Measurements from ENCODE around the gene HELZ. TPM values are rescaled to one million over a fixed set of nuclear protein-coding genes. Genes with fewer than 3 reads are reported as not detected.

HELZ gene
- total RNA-seq, 1 donor from 2014 or later: 47.4 TPM

GRCh38 chr17:67024736-67025135 is 220.3 kb downstream of the HELZ start:
- peaks cover 10% of the 10 kb centered on the region for H3K4me1 Mint-ChIP-seq (ENCODE audit: low read depth, unreplicated experiment)
- peaks cover 9% of the 10 kb centered on the region for H3K27me3 Mint-ChIP-seq (ENCODE audit: unreplicated experiment)
- no peak for TF ChIP-seq CTCF (IDR thresholded peaks at IDR 0.05; ENCODE audit: partially characterized antibody, unreplicated experiment)
- H3K36me3 Mint-ChIP-seq (ENCODE audit: unreplicated experiment): no peaks in the 10 kb centered on the region
- no peak overlapping the region for H3K4me3 Mint-ChIP-seq (ENCODE audit: unreplicated experiment)
- peaks cover 6% of the 10 kb centered on the region for H3K9me3 Mint-ChIP-seq (ENCODE audit: unreplicated experiment)
- no peak for DNase-seq
- no peak overlapping the region for H3K27ac Mint-ChIP-seq (ENCODE audit: unreplicated experiment)

- TF ChIP-seq CTCF (IDR thresholded peaks at IDR 0.05; ENCODE audit: partially characterized antibody, unreplicated experiment): no peak
- H3K4me1 Mint-ChIP-seq (ENCODE audit: low read depth, unreplicated experiment): peaks cover 31% of the 10 kb centered on the region
- peaks cover 18% of the 10 kb centered on the region for H3K9me3 Mint-ChIP-seq (ENCODE audit: unreplicated experiment)
- peaks cover 15% of the 10 kb centered on the region for H3K27me3 Mint-ChIP-seq (ENCODE audit: unreplicated experiment)
- no peak overlapping the region for H3K27ac Mint-ChIP-seq (ENCODE audit: unreplicated experiment)
- H3K4me3 Mint-ChIP-seq (ENCODE audit: unreplicated experiment): no peak overlapping the region
- no peak for DNase-seq
- no peaks in the 10 kb centered on the region for H3K36me3 Mint-ChIP-seq (ENCODE audit: unreplicated experiment)
Measured at GRCh38 chr17:67022451-67022810, 222.6 kb downstream of the HELZ start.

GRCh38 chr17:67021743-67022450 is 223.1 kb downstream of the HELZ start:
- Mint-ChIP-seq H3K36me3 (ENCODE audit: unreplicated experiment) (no peaks in the 10 kb centered on the region), H3K4me1 (ENCODE audit: low read depth, unreplicated experiment) (peaks cover 33% of the 10 kb centered on the region)

DNA sequence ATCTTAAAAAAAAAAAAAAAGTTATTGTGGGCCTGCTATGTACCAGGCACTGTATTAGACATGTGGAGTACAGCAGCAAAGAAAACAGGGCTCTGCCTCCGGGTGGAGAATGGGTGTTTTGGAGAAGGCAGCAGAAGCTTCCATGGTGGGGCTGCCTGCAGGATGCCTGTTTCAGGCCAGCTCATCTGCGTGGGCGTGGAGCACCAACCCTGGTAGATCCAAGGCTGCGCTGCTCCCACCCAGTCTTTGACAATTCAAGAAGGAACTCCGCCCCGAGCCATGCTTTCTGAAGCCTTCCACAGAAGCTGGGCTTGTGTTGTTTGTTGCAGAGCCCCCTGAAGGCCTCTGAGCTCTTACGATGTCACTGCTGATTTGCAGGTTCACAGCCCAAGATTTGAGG is 223.8 kb downstream of the HELZ start:
- Mint-ChIP-seq H3K4me1 (ENCODE audit: low read depth, unreplicated experiment) (peaks cover 33% of the 10 kb centered on the region), H3K27ac (ENCODE audit: unreplicated experiment) (no peak overlapping the region), H3K27me3 (ENCODE audit: unreplicated experiment) (peaks cover 15% of the 10 kb centered on the region), H3K4me3 (ENCODE audit: unreplicated experiment) (no peak overlapping the region), H3K36me3 (ENCODE audit: unreplicated experiment) (no peaks in the 10 kb centered on the region), H3K9me3 (ENCODE audit: unreplicated experiment) (peaks cover 18% of the 10 kb centered on the region)
- DNase-seq: no peak
- no peak for TF ChIP-seq CTCF (IDR thresholded peaks at IDR 0.05; ENCODE audit: partially characterized antibody, unreplicated experiment)

More at GRCh38 chr17:67021743-67022450, 223.1 kb downstream of the HELZ start:
- H3K27ac Mint-ChIP-seq (ENCODE audit: unreplicated experiment): no peak overlapping the region
- peaks cover 15% of the 10 kb centered on the region for H3K27me3 Mint-ChIP-seq (ENCODE audit: unreplicated experiment)
- DNase-seq: no peak
- peaks cover 18% of the 10 kb centered on the region for H3K9me3 Mint-ChIP-seq (ENCODE audit: unreplicated experiment)
- no peak for TF ChIP-seq CTCF (IDR thresholded peaks at IDR 0.05; ENCODE audit: partially characterized antibody, unreplicated experiment)
- no peak overlapping the region for H3K4me3 Mint-ChIP-seq (ENCODE audit: unreplicated experiment)

Other genes starting within 250 kb of the HELZ start
- not detected for gene CACNG1, start 200.6 kb downstream of the HELZ start, total RNA-seq (ENCODE audit: unreplicated experiment)
- gene PSMD12, start 121.4 kb upstream of the HELZ start, total RNA-seq (ENCODE audit: unreplicated experiment): 55.7 TPM
- gene PITPNC1, start 132.1 kb upstream of the HELZ start, total RNA-seq (ENCODE audit: unreplicated experiment): 40.3 TPM